NCI-H524 treated with DMSO at 0.1 percent for 48 hours (cell line): ENCODE data around the gene TPP1.

Experiments used
- DNase-seq: peaks from one replicate; lab custom pipeline; 2025; lab: John Stamatoyannopoulos, UW

Gene TPP1

DNA sequence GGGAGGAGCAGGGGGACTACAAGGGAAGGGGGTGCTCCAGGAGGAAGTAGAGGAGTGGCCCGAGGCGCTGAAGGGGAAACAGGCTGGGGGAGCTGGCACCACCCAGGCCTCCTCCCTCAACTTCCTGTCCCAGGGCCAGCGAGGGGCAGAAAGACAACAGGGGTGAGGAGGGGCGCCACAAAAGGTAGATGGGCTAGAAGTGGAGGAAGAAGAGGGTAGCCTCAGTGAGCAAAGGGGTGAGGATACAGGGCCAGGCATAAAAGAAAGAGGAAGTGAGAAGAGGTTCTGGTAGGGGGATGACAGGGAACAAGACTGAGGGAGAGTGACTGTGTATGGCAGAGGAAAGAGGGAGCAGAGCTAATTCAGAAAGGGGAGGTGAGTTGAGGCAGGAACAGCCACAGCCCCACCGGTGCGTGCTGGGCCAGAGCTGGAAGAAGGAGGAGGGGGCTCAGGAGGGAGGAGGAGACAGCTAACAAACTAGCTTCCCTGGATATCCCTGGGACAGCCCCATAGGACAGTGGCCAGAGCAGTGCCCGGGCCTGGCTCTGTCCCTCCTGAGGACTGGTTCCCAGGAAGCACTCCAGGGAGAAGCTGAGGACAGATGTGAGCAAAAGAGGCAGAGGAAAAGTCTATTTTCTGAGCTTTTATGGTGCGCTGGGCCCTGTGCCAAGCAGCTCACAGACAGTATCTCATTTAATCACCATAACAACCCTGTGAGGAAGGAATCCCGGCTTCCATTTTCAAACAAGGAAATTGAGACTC lies 27.9 kb upstream of the TPP1 start:
- no peak for DNase-seq

- DNase-seq = no peak
Measured at GRCh38 chr11:6646576-6646917, 27.3 kb upstream of the TPP1 start.

GRCh38 chr11:6646071-6646470 lies 26.8 kb upstream of the TPP1 start:
- no peak for DNase-seq

DNA sequence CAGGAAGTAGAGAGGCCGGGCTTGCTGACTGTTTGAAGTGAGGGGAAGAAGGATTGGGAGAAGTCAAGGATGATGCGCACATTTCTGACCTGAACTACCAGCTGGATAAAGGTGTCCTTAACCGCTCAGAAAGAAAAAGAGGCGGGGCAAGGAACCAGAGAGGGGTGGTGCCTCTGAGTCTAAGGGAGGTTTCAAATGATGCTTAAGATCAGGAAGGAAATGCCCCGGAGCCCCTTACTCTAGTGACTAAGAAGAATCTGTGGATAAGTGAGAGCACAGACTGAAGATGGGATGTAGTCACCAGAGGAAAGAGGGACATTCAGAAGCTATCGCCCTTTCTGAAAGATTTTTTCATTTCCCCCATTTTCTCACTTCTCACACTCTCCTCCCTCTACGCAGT lies 23.7 kb upstream of the TPP1 start:
- no peak for DNase-seq

DNA sequence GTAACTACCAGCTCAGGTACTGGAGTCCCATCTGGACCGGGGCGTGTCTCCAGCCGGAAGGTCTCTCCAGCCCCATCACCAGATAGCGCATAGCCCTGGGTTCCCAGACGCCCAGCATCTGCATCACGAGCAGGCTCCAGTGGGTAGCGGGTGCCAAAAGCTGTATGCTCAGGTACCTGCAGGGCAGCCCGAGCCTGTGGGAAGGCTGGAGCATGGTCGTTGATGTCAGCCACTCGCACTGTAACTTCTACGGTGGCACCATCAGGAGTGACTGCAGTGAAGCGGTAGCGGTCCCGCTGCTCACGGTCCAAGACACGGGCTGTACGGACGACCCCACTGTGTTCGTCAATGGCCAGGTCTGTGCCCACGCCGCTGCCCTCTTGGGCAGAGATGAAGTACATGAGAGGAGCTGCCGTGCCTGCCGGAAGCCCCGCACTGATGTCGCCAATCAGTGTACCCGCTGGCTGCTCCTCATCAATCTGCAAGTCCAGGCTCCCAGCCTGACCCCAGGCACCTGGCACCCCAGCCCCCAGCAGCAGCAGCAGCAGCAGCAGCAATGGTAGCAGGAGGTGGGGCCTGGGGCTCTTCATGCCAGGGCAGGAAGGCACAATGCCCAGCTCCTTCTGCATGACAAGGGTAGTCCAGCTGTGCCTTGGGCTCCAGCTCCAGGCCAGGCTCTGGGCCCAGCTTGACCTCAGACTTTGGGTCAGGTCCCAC lies 21.9 kb upstream of the TPP1 start:
- DNase-seq = no peak

DNA sequence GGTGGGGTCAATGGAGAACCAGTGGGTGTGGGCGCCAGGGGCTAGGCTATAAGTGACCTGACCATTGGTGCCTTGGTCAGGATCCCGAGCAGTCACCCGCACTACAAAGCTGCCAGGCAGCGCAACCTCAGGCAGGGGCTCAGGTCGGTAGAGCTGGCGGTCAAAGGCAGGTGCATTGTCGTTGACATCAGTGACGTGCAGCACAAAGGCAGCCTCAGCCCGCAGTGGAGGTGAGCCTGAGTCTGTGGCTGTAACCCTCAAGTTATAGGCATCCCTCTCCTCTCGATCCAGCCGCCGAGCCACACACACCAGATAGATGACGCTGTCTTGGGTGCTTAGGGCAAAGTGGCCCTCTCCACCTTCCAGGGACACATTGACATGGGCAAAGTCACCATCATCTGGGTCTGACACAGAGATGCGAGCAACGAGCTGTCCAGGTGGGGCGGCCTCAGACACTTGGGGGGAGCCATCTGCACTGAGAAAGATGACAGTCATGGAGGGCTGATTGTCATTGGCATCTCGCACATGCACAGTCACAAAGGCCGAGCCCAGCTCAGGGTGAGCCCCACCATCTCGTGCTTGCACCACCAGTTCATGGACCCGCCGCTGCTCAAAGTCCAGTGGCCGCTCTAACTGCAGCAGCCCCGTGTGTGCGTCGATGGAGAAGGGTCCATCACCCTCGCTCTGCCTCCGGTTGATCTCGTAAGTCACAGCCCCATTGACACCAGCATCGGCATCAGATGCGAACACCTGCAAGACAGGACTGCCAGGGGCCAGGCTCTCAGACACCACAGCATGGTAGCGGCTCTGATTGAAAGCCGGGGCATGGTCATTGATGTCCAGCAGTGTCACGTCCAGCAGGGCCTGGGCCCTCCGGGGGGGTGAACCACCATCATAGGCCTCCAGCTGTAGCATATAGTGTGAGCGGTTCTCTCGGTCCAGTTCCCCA lies 21.1 kb upstream of the TPP1 start:
- DNase-seq = no peak

DNA sequence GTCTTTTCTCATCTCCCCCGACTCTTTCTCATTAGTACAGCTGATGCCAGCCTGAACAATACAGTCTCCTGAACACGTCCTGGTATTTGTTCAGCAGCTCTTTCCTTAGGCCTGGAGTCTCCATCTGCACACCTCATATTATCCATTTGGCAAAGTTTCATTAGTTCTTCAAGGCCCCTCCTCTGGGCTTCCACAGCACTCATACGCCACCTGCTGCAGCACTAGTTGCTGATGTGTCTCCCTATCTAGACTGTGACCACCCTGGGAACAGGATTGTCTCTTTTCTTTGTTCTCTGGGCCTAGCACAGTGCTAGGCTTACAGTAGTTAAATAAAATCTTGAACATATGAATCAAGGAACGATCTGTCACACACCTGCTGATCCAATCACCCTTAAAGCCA lies 19.2 kb upstream of the TPP1 start:
- DNase-seq = peak; percentile 7

GRCh38 chr11:6637871-6638270 lies 18.6 kb upstream of the TPP1 start:
- no peak for DNase-seq

DNA sequence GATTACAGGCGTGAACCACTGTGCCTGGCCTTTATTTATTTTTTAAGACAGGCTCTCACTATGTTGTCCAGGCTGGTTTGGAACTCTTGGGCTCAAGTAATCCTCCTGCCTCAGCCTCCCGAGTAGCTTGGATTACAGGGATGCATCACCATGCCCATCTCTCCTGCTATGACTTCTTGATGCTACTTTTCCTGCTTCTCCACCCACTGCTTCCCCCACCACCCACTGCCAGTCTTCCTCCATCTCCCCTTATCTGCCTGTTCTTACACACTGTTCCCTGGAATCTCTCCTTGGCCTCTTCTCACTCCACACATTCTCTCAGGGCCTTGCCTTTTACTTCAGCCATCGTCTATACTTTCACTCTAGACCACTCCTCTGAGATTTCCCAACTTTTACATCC lies 17.3 kb upstream of the TPP1 start:
- no peak for DNase-seq

GRCh38 chr11:6635082-6635932 lies 16.1 kb upstream of the TPP1 start:
- DNase-seq = no peak

- no peak for DNase-seq
Measured at GRCh38 chr11:6634534-6634933, 15.3 kb upstream of the TPP1 start.

DNA sequence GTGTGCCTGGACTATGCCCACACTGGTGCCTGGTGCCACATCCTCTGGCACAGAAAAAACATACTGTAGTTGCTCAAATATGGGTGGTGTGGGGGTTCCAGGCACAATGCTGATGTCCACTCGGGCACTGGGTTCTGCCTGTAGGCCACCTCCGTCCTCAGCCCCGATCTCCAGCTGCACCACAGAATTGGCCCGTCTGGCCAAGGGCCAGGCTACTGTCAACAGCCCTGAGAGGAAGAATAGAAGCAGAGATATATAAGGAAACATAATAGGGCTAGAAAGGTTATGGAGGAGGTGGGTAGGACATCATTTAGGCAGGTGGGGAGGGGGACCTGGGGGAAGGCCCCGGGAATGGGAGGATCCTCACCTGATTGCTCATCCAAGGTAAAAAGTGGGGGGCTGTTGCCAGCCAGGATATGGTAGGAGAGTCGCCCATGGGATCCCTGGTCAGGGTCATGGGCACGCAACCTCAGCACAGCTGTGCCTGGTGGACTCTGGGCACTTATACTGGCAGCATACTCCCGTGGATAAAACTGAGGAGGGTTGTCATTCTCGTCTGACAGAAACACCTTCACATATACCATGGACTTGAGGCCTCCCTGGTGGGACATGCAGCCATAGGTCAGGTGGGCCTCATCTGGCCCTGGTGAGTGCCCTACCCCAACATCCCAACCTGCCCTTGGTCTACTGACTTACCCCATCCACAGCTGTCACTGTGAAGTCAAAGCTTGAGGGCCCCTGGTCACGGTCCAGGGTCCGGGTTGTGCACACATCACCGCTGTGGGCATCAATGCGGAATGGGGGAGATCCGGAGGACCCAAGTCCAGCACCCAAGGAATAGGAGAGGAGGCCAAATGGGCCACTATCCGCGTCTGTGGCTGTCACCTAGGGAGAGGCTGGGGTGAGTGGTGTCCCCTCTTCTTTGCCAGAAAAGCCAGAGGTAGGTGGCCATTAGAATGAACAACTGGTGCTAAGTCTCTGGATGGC lies 14.5 kb upstream of the TPP1 start:
- DNase-seq = no peak

- DNase-seq = no peak
Measured at GRCh38 chr11:6632116-6633073, 13.2 kb upstream of the TPP1 start.

DNA sequence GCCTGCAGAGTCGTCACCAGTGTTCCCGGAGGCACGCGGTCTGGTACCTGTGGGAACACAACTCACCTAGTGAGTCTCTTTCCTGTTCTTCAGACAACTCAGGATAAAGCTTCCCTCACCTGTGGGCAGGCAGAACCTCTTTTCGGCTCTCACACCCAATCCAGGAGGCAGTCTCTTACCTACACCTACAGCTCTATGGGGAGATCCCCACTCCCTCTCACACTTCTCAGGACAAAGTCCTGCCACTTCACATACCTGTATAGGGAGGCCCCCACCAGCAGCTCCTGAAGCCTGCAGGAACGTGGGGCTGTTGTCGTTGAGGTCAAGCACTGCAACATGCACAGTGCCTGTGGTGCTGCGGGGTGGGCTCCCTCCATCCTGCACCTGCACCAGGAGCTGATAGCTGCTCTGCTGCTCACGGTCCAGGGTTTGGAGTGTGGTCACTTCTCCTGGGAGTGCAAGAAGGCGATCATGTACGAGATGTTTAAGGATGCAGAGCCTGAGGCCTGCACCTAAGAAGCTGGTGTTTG lies 12.2 kb upstream of the TPP1 start:
- no peak for DNase-seq

GRCh38 chr11:6630632-6631291 lies 11.5 kb upstream of the TPP1 start:
- no peak for DNase-seq

DNA sequence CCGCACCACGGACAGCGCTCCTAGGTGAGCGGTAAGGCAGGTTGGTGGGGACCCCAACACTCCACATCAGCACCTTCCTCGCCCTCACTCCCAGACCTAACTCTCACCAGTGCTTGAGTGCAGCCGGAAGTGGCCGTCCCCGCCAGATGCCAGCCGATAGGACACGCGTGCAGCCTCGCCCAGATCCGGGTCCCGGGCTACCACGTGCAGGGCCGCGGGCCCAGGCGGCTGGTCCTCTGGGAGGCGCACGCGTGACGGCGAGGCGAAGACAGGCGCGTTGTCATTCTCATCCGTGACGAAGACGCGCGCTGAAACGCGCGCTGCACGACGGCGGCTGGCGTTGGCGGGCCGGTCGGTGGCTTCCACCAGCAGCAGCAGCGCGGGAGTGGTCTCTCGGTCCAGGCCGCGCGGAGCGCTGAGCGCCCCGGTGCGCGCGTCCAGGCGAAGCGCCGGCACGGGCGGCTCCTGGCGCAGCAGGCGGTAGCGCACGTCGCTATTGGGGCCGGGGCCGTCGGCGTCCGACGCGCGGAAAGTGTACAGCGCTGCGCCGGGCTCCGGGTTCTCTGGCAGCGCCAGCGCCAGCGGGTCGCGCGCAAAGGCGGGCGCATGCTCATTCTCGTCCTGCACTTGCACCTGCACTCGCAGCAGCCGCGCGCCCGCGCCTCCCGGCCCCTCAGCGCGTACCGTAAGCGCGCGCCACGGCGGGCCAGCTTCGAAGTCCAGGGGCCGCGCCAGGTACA lies 10.8 kb upstream of the TPP1 start:
- no peak for DNase-seq

GRCh38 chr11:6629573-6629891 lies 10.3 kb upstream of the TPP1 start:
- no peak for DNase-seq

DNA sequence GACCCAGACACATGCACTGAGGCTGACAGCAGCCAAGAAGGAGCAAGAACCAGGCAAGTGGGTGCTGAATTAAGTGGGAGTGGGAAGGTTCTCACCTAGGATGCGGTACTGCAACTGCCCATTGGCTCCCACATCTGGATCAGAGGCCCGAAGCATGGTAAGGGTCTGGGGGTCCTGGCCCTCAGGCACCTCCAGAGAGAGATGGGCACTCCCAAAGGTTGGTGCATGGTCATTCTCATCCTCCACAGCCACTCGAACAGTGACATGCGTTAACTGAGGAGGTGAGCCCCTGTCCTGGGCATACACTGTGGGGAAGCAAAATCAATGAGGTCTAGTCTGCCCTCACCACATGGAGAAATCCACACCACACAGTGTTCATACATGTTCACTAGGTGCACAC lies 9.3 kb upstream of the TPP1 start:
- no peak for DNase-seq
